Right atrium auricular region (tissue), 2 donors: ENCODE measurements around the gene PRAC2. TPM values are rescaled to one million over a fixed set of nuclear protein-coding genes. Genes with fewer than 3 reads are reported as not detected.
A peak's percentile ranks its signal among the peaks of the same experiment; 100 is the strongest.

ENCODE experiments used
- DNase-seq: peaks from one replicate; pipeline ENCODE4 v3.0.0-alpha.2; 2019; ENCODE audit warnings: low spot score
- H3K27ac ChIP-seq, 2 donors: fragments of 200-600 bp; sonication (generic); 1 replicate in 1 of 2; 2 replicates in 1 of 2; pipeline ENCODE4 v1.5.1; 2016 to 2019
- H3K27me3 ChIP-seq, 2 donors: fragments of 200-600 bp; sonication (generic); one replicate each; pipeline versions ENCODE4 v1.5.1 to v1.6.0; 2017 to 2019
- H3K36me3 ChIP-seq: fragments of 200-600 bp; sonication (generic); one replicate; pipeline ENCODE4 v1.5.1; 2016
- H3K4me1 ChIP-seq, 2 donors: fragments of 200-600 bp; sonication (generic); one replicate each; pipeline versions ENCODE4 v1.5.1 to v1.6.0; 2017 to 2019
- H3K4me3 ChIP-seq, 2 donors: fragments of 200-600 bp; sonication (generic); 1 replicate in 1 of 2; 2 replicates in 1 of 2; pipeline ENCODE4 v1.5.1; 2017 to 2019; ENCODE audit warnings: mild to moderate bottlenecking in 1 of 2, moderate library complexity in 1 of 2
- H3K9me3 ChIP-seq, 2 donors: fragments of 200-600 bp; sonication (generic); one replicate each; pipeline ENCODE4 v1.5.1; 2019
- CTCF ChIP-seq, 2 donors: fragments of 200-600 bp; sonication (generic); IDR thresholded peaks; one replicate each; pipeline ENCODE4 v1.5.1; 2019; ENCODE audit warnings: antibody characterized with exemption in 2 of 2
- total RNA-seq, 2 donors: library from RNA; depleted of rRNA; stranded (reverse); fragments of >200 nt; gene quantifications; one replicate each; pipeline ENCODE4 v1.1.0, GENCODE V29; 2016

The PRAC2 gene
- total RNA-seq, 2 donors from 2014 or later, result not detected

- Histone ChIP-seq H3K4me3 (no peak overlapping the region), H3K27me3 (peaks cover 61 to 91% of the 10 kb centered on the region in 2 donors), H3K36me3 (no peaks in the 10 kb centered on the region), H3K9me3 (no peaks in the 10 kb centered on the region), H3K4me1 (peaks cover 0 to 40% of the 10 kb centered on the region in 2 donors), H3K27ac (no peak overlapping the region)
- no peak for TF ChIP-seq CTCF (IDR thresholded peaks at IDR 0.05)
- DNase-seq, result no peak
Measured at GRCh38 chr17:48726916-48727286, 3.9 kb downstream of the PRAC2 start.

- peaks cover 61 to 91% of the 10 kb centered on the region in 2 donors for H3K27me3 ChIP-seq
Measured at GRCh38 chr17:48727415-48728175, 4.6 kb downstream of the PRAC2 start.

GRCh38 chr17:48728232-48729231 is 5.5 kb downstream of the PRAC2 start, which contains the start of gene HOXB13:
TSS of gene HOXB13 (minus strand) at chr17:48728750. CDS start at chr17:48728593, 157 bp downstream.
- H3K4me1 ChIP-seq, result peaks cover 0 to 40% of the 10 kb centered on the region in 2 donors
- H3K4me3 ChIP-seq, result peak within 1 kb of the TSS in 1 of 2 donors; percentile 30
- no peak for TF ChIP-seq CTCF (IDR thresholded peaks at IDR 0.05)
- H3K9me3 ChIP-seq, result no peaks in the 10 kb centered on the region
- no peak for DNase-seq
- H3K36me3 ChIP-seq, result no peaks in the 10 kb centered on the region
- H3K27ac ChIP-seq, result no peak within 1 kb of the TSS
- H3K27me3 ChIP-seq, result peaks cover 57 to 91% of the 10 kb centered on the region in 2 donors

More at GRCh38 chr17:48727415-48728175, 4.6 kb downstream of the PRAC2 start:
- no peak for DNase-seq
- H3K4me3 ChIP-seq, result no peak overlapping the region
- H3K9me3 ChIP-seq, result no peaks in the 10 kb centered on the region
- no peak overlapping the region for H3K27ac ChIP-seq
- H3K4me1 ChIP-seq, result peaks cover 0 to 40% of the 10 kb centered on the region in 2 donors
- no peak for TF ChIP-seq CTCF (IDR thresholded peaks at IDR 0.05)
- H3K36me3 ChIP-seq, result no peaks in the 10 kb centered on the region

- H3K27me3 ChIP-seq, result peaks cover 52 to 89% of the 10 kb centered on the region in 2 donors
- H3K4me1 ChIP-seq, result peaks cover 0 to 34% of the 10 kb centered on the region in 2 donors
- H3K9me3 ChIP-seq, result no peaks in the 10 kb centered on the region
- H3K36me3 ChIP-seq, result no peaks in the 10 kb centered on the region
- H3K4me3 ChIP-seq, result peak overlapping the region in 1 of 2 donors; percentile 30
- TF ChIP-seq CTCF (IDR thresholded peaks at IDR 0.05), result no peak
- no peak overlapping the region for H3K27ac ChIP-seq
- DNase-seq, result no peak
Measured at GRCh38 chr17:48729335-48730239, 6.6 kb downstream of the PRAC2 start.

GRCh38 chr17:48730240-48730550 is 7.2 kb downstream of the PRAC2 start:
- Histone ChIP-seq H3K36me3 (no peaks in the 10 kb centered on the region), H3K9me3 (no peaks in the 10 kb centered on the region), H3K4me1 (peaks cover 0 to 28% of the 10 kb centered on the region in 2 donors), H3K4me3 (no peak overlapping the region), H3K27ac (no peak overlapping the region), H3K27me3 (peaks cover 49 to 84% of the 10 kb centered on the region in 2 donors)
- DNase-seq, result no peak
- no peak for TF ChIP-seq CTCF (IDR thresholded peaks at IDR 0.05)
